IPS-11a (cell line): ENCODE data around the gene ACCS.
A peak's percentile ranks its signal among the peaks of the same experiment; 100 is the strongest.

ENCODE experiments used
- H3K4me3 ChIP-seq: one replicate; pipeline ENCODE4 v1.5.1; 2013; ENCODE audit warnings: low read depth, low read length, control low read depth

The ACCS gene

GRCh38 chr11:44036811-44037657 lies 29.0 kb upstream of the ACCS start:
- H3K4me3 ChIP-seq = no peak overlapping the region

GRCh38 chr11:44037658-44037998 lies 28.4 kb upstream of the ACCS start:
- H3K4me3 ChIP-seq = no peak overlapping the region

- H3K4me3 ChIP-seq = no peak overlapping the region
Observed at GRCh38 chr11:44043157-44043556, 22.9 kb upstream of the ACCS start.

- H3K4me3 ChIP-seq = no peak overlapping the region
Observed at GRCh38 chr11:44046182-44046581, 19.9 kb upstream of the ACCS start.

- H3K4me3 ChIP-seq = no peak overlapping the region
Observed at GRCh38 chr11:44047298-44047697, 18.8 kb upstream of the ACCS start.

- H3K4me3 ChIP-seq = no peak within 1 kb of the TSS
Observed at GRCh38 chr11:44047931-44048431, 18.1 kb upstream of the ACCS start, which contains the start of gene ACCSL. TSS of gene ACCSL (plus strand) at chr11:44047981. CDS start at chr11:44048037, 56 bp downstream.

GRCh38 chr11:44049832-44050231 lies 16.2 kb upstream of the ACCS start:
- H3K4me3 ChIP-seq = no peak overlapping the region

GRCh38 chr11:44051171-44051570 lies 14.9 kb upstream of the ACCS start:
- no peak overlapping the region for H3K4me3 ChIP-seq

- H3K4me3 ChIP-seq = no peak overlapping the region
Observed at GRCh38 chr11:44057340-44057739, 8.7 kb upstream of the ACCS start.

GRCh38 chr11:44058275-44058674 lies 7.8 kb upstream of the ACCS start:
- no peak overlapping the region for H3K4me3 ChIP-seq

GRCh38 chr11:44065161-44065661 lies 859 bp upstream of the ACCS start:
- H3K4me3 ChIP-seq = no peak overlapping the region

GRCh38 chr11:44066732-44067141 lies 667 bp downstream of the ACCS start:
- H3K4me3 ChIP-seq = peak overlapping the region; percentile 69

- H3K4me3 ChIP-seq = no peak overlapping the region
Observed at GRCh38 chr11:44067266-44067665, 1.2 kb downstream of the ACCS start.

GRCh38 chr11:44068180-44068579 lies 2.1 kb downstream of the ACCS start:
- H3K4me3 ChIP-seq = no peak overlapping the region

GRCh38 chr11:44071157-44071556 lies 5.1 kb downstream of the ACCS start:
- H3K4me3 ChIP-seq = no peak overlapping the region

- no peak overlapping the region for H3K4me3 ChIP-seq
Observed at GRCh38 chr11:44072757-44073658, 6.9 kb downstream of the ACCS start.

GRCh38 chr11:44078794-44079193 lies 12.7 kb downstream of the ACCS start:
- H3K4me3 ChIP-seq = no peak overlapping the region

- no peak overlapping the region for H3K4me3 ChIP-seq
Observed at GRCh38 chr11:44079376-44079775, 13.3 kb downstream of the ACCS start.

GRCh38 chr11:44080951-44081350 lies 14.9 kb downstream of the ACCS start:
- H3K4me3 ChIP-seq = no peak overlapping the region

GRCh38 chr11:44082645-44083044 lies 16.6 kb downstream of the ACCS start:
- no peak overlapping the region for H3K4me3 ChIP-seq

GRCh38 chr11:44083433-44083832 lies 17.4 kb downstream of the ACCS start:
- no peak overlapping the region for H3K4me3 ChIP-seq
